Keratinocyte (primary cell): Measurements from ENCODE around the gene TRUB1. TPM values are rescaled to one million over a fixed set of nuclear protein-coding genes. Genes with fewer than 3 reads are reported as not detected.

Experiments
- DNase-seq: peaks from one replicate; pipeline ENCODE4 v3.0.0-alpha.2; 2011; ENCODE audit warnings: low read depth, missing footprints, low spot score
- FAIRE-seq: peaks from 2 replicates; lab custom pipeline; 2011; peaks lifted over from hg19 to GRCh38; lab: Jason Lieb, UNC
- H2AFZ ChIP-seq: 2 replicates; pipeline ENCODE4 v1.6.0; 2012; ENCODE audit warnings: low read length, control low read depth, inconsistent platforms; ENCODE audit not compliant: control insufficient read depth
- H3K27ac ChIP-seq: 2 replicates; pipeline ENCODE4 v1.5.1; 2011; ENCODE audit warnings: low read length; ENCODE audit not compliant: control insufficient read depth, insufficient read depth
- H3K27me3 ChIP-seq: 3 replicates; pipeline ENCODE4 v1.6.0; 2011; ENCODE audit warnings: low read length; ENCODE audit not compliant: control insufficient read depth, insufficient read depth; ENCODE audit errors: extremely low read depth
- H3K36me3 ChIP-seq, 2 experiments: 2 replicates in 1 of 2; 3 replicates in 1 of 2; pipeline ENCODE4 v1.5.1; 2011; ENCODE audit warnings: low read length in 2 of 2, mild to moderate bottlenecking in 1 of 2; ENCODE audit not compliant: control insufficient read depth in 2 of 2, insufficient read depth in 2 of 2; ENCODE audit errors: extremely low read depth in 1 of 2
- H3K4me1 ChIP-seq: 3 replicates; pipeline ENCODE4 v1.5.1; 2011; ENCODE audit warnings: low read length; ENCODE audit not compliant: control insufficient read depth, insufficient read depth; ENCODE audit errors: extremely low read depth
- H3K4me2 ChIP-seq: 3 replicates; pipeline ENCODE4 v1.6.0; 2011; ENCODE audit warnings: low read depth, low read length; ENCODE audit not compliant: control insufficient read depth, insufficient read depth; ENCODE audit errors: extremely low read depth
- H3K4me3 ChIP-seq, 3 experiments: fragments of 200-600 bp in 1 of 3; sonication (generic) in 1 of 3; 2 replicates in 2 of 3; 3 replicates in 1 of 3; pipeline ENCODE4 v1.5.1; 2011 to 2016; ENCODE audit warnings: low read length in 3 of 3, mild to moderate bottlenecking in 3 of 3, control low read depth in 2 of 3, inconsistent platforms in 1 of 3, low read depth in 1 of 3, mixed read lengths in 1 of 3, mixed run types in 1 of 3, moderate library complexity in 1 of 3; ENCODE audit not compliant: control insufficient read depth in 2 of 3, insufficient read depth in 2 of 3; ENCODE audit errors: extremely low read depth in 1 of 3
- H3K79me2 ChIP-seq: 2 replicates; pipeline ENCODE4 v1.6.0; 2012; ENCODE audit warnings: low read length; ENCODE audit not compliant: control insufficient read depth, insufficient read depth
- H3K9ac ChIP-seq: 3 replicates; pipeline ENCODE4 v1.6.0; 2011; ENCODE audit warnings: low read length; ENCODE audit not compliant: control insufficient read depth, insufficient read depth; ENCODE audit errors: extremely low read depth
- H3K9me1 ChIP-seq: 3 replicates; pipeline ENCODE4 v1.6.0; 2011; ENCODE audit warnings: low read length; ENCODE audit not compliant: control insufficient read depth, insufficient read depth; ENCODE audit errors: extremely low read depth
- H3K9me3 ChIP-seq: 2 replicates; pipeline ENCODE4 v1.5.1; 2012; ENCODE audit warnings: low read depth, low read length; ENCODE audit not compliant: control insufficient read depth
- H4K20me1 ChIP-seq: 3 replicates; pipeline ENCODE4 v1.6.0; 2011; ENCODE audit warnings: low read length; ENCODE audit not compliant: control insufficient read depth, insufficient read depth; ENCODE audit errors: extremely low read depth
- EZH2 ChIP-seq: IDR thresholded peaks from one replicate; pipeline ENCODE4 v1.6.1; 2012; ENCODE audit warnings: inconsistent platforms, mild to moderate bottlenecking, low read length, moderate library complexity
- dilution Hi-C: fragments of 300-500 bp; cut with MboI; formaldehyde crosslinking; loops from one replicate; pipeline ENCODE4 v1.7.0; 2020; ENCODE audit warnings: low sequenced_read_pairs; ENCODE audit not compliant: extremely low pct_ligation_motif_present
- polyA plus RNA-seq, 5 experiments: library from polyadenylated mRNA; depleted of rRNA in 3 of 5; stranded (reverse) in 3 of 5; stranded (forward) in 1 of 5; unstranded in 1 of 5; fragments of >200 nt; gene quantifications; 1 replicate in 1 of 5; 2 replicates in 3 of 5; 3 replicates in 1 of 5; pipeline versions ENCODE4 v1.2.1 to v1.2.3, GENCODE V29; 2011 to 2012; ENCODE audit warnings: missing spikeins in 2 of 5, low read depth in 1 of 5, low replicate concordance in 1 of 5
- TF ChIP-seq, protein P1 (sequence below), 3 experiments: IDR thresholded peaks in 1 of 3; conservative IDR thresholded peaks in 1 of 3; optimal IDR thresholded peaks in 1 of 3; 2 replicates in 2 of 3; 3 replicates in 1 of 3; pipeline versions ENCODE3 to v1.5.1; 2011; ENCODE audit warnings: low read length in 3 of 3, mild to moderate bottlenecking in 3 of 3, moderate library complexity in 2 of 3, control low read depth in 1 of 3, inconsistent platforms in 1 of 3; ENCODE audit not compliant: insufficient read depth in 2 of 3; ENCODE audit errors: extremely low read depth in 1 of 3

Gene TRUB1
- polyA plus RNA-seq, 1 donor (not counting 4 experiments of a cell fraction or from before 2014, with no cell fraction given) = 20.5 TPM

DNA sequence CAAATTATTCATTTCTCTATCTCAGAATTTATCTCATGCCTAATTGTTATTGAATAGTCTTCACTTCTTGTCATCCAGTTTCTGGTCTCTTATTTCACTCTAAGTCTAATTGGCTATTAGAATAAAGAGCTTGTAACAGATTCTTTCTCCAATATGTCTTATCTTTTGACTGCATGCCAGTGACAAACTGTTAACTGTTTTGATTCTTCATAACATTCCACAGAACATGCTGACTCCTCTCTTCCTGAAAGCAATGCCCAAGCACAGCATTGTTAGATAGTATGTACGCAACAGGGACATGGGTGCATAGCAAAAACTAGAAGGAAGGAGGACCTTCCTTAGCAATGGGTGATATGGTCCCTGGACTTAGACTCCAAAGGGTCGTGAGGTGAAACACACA is 65.4 kb downstream of the TRUB1 start:
- Histone ChIP-seq H3K4me2 (no peak overlapping the region), H3K79me2 (no peaks in the 10 kb centered on the region), H2AFZ (no peak overlapping the region), H3K9me1 (no peaks in the 10 kb centered on the region), H3K9me3 (no peaks in the 10 kb centered on the region), H4K20me1 (no peaks in the 10 kb centered on the region), H3K27me3 (no peaks in the 10 kb centered on the region), H3K36me3 (no peaks in the 10 kb centered on the region), H3K4me1 (no peaks in the 10 kb centered on the region), H3K4me3 (no peak overlapping the region), H3K27ac (no peak overlapping the region), H3K9ac (no peak overlapping the region)
- no peak for TF ChIP-seq EZH2
- TF ChIP-seq, protein P1, sequence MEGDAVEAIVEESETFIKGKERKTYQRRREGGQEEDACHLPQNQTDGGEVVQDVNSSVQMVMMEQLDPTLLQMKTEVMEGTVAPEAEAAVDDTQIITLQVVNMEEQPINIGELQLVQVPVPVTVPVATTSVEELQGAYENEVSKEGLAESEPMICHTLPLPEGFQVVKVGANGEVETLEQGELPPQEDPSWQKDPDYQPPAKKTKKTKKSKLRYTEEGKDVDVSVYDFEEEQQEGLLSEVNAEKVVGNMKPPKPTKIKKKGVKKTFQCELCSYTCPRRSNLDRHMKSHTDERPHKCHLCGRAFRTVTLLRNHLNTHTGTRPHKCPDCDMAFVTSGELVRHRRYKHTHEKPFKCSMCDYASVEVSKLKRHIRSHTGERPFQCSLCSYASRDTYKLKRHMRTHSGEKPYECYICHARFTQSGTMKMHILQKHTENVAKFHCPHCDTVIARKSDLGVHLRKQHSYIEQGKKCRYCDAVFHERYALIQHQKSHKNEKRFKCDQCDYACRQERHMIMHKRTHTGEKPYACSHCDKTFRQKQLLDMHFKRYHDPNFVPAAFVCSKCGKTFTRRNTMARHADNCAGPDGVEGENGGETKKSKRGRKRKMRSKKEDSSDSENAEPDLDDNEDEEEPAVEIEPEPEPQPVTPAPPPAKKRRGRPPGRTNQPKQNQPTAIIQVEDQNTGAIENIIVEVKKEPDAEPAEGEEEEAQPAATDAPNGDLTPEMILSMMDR (optimal IDR thresholded peaks at IDR 0.05 in 1 of 3, IDR thresholded peaks at IDR 0.05 in 1 of 3, conservative IDR thresholded peaks at IDR 0.05 in 1 of 3; ENCODE audit: extremely low read depth in 1 of 3, insufficient read depth in 2 of 3, low read length in 3 of 3) = no peak
- dilution Hi-C loops = no loop called here
- no peak for DNase-seq
- FAIRE-seq = no peak

DNA sequence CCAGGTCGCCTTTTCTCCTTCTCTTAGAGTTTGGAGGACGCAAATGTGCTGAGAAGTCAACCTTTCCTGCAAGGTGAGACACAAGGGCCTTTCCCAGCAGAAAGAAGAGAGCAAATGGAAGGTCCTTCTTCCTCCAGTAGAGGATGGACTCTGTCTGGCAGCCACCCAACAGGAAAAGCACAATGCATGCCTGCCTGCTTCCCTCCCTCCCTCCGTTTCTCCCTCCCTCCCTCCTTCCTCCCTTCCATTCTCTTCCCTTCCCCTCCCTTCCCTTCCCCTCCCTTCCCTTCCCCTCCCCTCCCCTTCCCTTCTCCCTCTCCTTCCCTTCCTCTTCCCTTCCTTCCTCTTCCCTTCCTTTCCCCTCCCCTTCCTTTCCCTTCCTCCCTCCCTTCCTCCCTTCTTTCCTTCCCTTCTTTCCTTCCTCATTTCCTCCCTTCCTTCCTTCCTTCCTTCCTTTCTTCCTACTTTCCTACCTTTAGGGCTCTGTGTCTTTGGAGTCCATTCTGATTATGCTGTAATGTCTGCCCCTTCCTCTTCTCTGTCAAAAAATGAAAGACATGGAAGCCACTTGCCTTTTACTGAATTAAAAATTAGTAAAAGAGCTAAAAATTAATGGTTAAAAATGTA is 66.4 kb downstream of the TRUB1 start:
- Histone ChIP-seq H3K4me2 (no peak overlapping the region), H3K9ac (no peak overlapping the region), H2AFZ (no peak overlapping the region), H3K27me3 (no peaks in the 10 kb centered on the region), H3K9me3 (no peaks in the 10 kb centered on the region), H3K4me1 (no peaks in the 10 kb centered on the region), H3K9me1 (no peaks in the 10 kb centered on the region), H3K4me3 (no peak overlapping the region), H3K79me2 (no peaks in the 10 kb centered on the region), H4K20me1 (no peaks in the 10 kb centered on the region), H3K36me3 (no peaks in the 10 kb centered on the region), H3K27ac (no peak overlapping the region)
- DNase-seq (no peak), FAIRE-seq (no peak)
- dilution Hi-C loops = no loop called here
- TF ChIP-seq EZH2 = no peak
- TF ChIP-seq, protein P1 (optimal IDR thresholded peaks at IDR 0.05 in 1 of 3, IDR thresholded peaks at IDR 0.05 in 1 of 3, conservative IDR thresholded peaks at IDR 0.05 in 1 of 3; ENCODE audit: extremely low read depth in 1 of 3, insufficient read depth in 2 of 3, low read length in 3 of 3) = no peak
